GM19193 (cell line): ENCODE data around the gene CNP.

Experiments used
- POLR2A ChIP-seq: IDR thresholded peaks from 4 replicates; pipeline ENCODE4 v1.6.1; 2011; ENCODE audit not compliant: insufficient read depth, insufficient read length; ENCODE audit errors: extremely low read depth

The CNP gene

GRCh38 chr17:41966463-41967140, at the start of gene CNP:
TSS of gene CNP (plus strand) at chr17:41966795. CDS start at chr17:41966885, 90 bp downstream.
- peak; percentile 88 for TF ChIP-seq POLR2A

DNA sequence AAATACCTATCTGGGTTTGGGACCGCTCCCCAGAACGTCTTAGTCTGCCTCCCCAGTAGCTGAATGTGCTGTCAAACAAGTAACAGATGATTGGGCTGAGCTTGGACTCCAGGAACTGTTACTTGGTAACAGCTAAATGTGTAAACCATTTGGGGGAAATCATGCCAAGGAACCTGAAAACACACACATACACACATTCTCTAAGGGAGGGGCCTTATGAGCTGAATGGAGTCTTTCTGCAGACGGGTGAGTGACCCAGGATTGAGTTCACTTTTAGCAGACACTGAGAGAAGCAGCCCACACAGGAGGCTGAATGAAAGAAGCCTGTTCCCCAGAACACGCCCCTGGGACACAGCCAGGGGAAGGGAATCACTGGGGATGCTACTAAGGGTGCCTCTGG, 49.4 kb upstream of the CNP start:
- no peak for TF ChIP-seq POLR2A

GRCh38 chr17:41917679-41918313, 48.8 kb upstream of the CNP start:
- TF ChIP-seq POLR2A = no peak

GRCh38 chr17:41918314-41919164, 48.1 kb upstream of the CNP start, which contains the start of gene ACLY:
TSS of gene ACLY (minus strand) at chr17:41918951. CDS start at chr17:41913873, 5,078 bp downstream.
- TF ChIP-seq POLR2A = peak; percentile 89

DNA sequence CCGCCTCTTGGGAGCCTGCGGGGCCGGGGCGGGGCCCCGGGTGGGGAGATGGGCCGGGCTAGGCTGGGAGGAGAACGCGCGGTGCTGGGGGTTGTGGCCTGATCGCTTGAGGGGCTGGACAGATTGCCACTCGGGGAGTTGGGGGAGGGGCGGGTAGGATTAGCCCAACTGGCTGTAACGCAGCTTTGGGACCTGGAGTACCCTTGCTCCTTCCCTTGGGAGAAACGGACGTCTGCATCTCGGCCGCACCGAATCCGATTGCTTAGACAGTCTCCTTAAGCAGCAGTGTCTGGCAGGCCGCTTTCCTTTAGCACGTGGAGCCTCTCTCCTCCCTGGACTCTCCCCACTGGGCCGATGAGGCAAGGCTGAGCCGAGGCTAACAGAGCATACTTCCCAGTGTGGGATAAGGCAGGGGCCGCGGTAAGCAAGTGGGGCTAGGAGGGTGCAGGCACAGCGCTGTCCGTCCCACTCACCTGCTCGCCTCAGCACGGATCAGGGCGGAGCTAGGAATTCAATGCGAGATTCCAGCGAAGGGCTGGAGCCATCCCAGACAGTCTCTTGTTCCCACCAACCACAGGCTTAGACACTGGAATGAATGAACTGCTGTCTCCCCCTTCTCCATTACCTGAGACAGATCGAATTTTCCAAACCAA, 47.3 kb upstream of the CNP start:
- peak; percentile 24 for TF ChIP-seq POLR2A

DNA sequence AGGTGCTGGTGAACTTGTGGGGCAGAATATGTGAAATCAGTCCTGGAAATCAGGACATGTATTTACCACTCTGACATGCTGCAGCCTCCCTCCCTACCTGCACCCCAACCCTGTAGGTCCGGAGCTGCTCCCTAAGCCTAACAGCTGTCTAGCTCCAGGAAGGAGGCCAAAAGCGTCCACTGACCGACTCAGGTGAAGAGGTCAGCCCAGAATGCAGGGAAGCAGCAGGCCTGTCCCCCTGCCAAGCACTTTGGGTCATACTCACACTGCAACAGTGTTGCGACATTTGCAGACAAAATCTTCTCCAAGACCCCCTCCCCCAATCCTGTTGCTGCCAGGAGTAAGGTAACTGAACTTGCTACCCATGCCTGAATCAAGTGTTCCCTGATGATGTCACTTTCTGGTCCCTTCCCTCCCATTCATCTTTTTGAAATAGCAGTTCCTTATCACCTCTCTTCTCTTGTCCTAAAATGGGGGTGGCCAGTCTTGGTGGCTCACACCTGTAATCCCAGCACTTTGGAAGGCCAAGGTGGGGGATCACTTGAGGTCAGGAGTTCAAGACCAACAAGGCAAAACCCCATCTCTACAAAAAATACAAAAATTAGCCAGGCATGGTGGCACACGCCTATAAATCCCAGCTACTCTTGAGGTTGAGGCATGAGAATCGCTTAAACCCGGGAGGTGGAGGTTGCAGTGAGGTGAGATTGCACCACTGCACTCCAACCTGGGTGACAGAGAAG, 46.6 kb upstream of the CNP start:
- no peak for TF ChIP-seq POLR2A

DNA sequence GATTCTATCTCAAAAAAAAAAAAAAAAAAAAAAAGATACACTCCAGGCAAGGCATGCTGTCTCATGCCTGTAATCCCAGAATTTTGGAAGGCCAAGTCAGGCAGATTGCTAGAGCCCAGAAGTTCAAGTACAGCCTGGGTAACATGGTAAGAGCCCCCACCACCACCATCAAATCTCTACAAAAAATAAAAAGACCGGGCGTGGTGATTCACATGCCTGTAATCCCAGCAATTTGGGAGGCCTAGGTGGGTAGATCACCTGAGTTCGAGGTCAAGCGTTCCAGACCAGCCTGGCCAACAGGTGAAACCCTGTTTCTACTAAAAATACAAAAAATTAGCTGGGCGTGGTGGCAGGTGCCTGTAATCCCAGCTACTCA, 46.0 kb upstream of the CNP start:
- no peak for TF ChIP-seq POLR2A

- no peak for TF ChIP-seq POLR2A
Observed at GRCh38 chr17:41925991-41926590, 40.5 kb upstream of the CNP start.

GRCh38 chr17:41928693-41929251, 37.8 kb upstream of the CNP start:
- no peak for TF ChIP-seq POLR2A

GRCh38 chr17:41930009-41930832, 36.4 kb upstream of the CNP start, which contains the start of gene ODAD4:
TSS of gene ODAD4 (plus strand) at chr17:41930617. CDS start at chr17:41930724, 107 bp downstream.
- peak; percentile 93 for TF ChIP-seq POLR2A

DNA sequence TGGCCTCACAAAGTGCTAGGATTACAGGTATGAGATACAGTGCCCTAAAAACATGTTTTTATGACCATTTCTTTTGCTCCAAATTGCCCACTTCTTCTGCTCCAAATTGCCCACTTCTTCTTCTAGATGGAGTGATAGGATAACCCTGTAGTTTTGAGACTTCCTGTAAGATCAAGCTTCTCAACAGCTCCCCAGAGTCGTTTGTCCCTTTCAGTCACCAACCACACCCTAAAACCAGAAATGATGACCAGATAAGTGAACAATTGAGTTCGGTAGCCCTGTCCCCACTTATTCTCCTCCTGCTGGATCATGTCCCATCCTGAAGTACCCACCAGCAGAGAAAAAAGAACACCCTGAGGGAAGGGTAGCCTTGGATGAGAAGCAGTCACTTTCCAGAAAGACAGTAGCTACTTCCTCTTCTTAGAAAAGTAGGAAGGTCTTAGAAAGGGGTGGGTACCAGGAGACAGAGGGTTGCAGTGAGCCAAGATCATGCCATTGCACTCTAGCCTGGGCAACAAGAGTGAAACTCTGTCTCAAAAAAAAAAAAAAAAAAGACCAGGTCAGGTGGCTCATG, 33.7 kb upstream of the CNP start:
- TF ChIP-seq POLR2A = no peak

DNA sequence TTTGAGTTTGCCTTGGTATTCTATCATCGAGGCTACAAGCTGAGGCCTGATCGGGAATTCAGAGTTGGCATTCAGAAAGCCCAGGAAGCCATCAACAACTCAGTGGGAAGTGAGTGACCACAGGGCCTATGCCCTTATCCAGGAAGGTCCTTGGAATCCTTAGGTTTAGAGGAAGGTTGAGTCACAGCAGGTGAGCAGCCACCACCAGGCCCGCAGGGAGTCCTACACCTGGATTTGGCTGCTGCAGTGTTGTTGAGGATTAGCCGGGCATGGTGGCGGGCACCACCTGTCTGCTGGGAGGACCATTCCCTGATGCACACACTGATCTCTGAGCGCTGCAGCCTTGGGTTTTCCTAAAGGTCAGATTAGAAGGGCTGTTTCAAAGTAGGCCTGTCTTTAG, 31.0 kb upstream of the CNP start:
- no peak for TF ChIP-seq POLR2A
